ENCODE measurements around the gene CRB2.

- TF ChIP-seq GATA2 (IDR thresholded peaks at IDR 0.05; ENCODE audit: low read depth, low read length) (no peak), GATA3 (IDR thresholded peaks at IDR 0.05; ENCODE audit: low read depth, low read length) (no peak)
Measured at GRCh38 chr9:123392802-123393201, 36.8 kb downstream of the CRB2 start.
